ELF-1 (cell line): Measurements from ENCODE around the gene B4GALNT4.
"Not testable (repeated sequence)": the region's sequence is repeated elsewhere in the genome, so short reads cannot be mapped to it uniquely, and the experiment has no call there.

Experiments
- DNase-seq: peaks from one replicate; pipeline ENCODE4 v3.0.0-alpha.2; 2016; ENCODE audit warnings: low read depth, low spot score

The B4GALNT4 gene

GRCh38 chr11:375065-376025 is 6.0 kb downstream of the B4GALNT4 start:
- no peak for DNase-seq

DNA sequence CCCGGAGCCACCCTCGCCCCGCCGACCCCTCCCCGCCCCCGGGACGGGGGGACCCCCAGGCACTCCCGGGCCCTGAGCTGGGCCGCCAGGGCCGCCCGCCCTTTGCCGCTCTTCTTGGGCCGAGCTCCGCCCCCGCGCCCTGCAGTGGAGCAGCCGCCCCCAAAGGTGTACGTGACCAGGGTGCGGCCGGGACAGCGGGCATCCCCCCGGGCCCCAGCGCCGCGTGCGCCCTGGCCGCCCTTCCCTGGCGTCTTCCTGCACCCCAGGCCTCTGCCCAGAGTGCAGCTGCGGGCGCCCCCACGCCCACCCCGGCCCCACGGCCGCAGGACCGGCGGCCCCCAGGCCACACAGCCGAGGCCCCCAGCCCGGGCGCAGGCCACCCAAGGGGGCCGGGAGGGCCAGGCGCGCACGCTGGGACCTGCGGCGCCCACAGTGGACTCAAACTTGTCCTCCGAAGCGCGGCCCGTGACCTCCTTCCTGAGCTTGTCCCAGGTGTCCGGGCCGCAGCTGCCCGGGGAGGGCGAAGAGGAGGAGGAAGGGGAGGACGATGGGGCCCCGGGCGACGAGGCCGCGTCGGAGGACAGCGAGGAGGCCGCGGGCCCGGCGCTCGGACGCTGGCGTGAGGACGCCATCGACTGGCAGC is 7.4 kb downstream of the B4GALNT4 start:
- no peak for DNase-seq

- DNase-seq = no peak
Observed at GRCh38 chr11:377174-377865, 8.0 kb downstream of the B4GALNT4 start.

DNA sequence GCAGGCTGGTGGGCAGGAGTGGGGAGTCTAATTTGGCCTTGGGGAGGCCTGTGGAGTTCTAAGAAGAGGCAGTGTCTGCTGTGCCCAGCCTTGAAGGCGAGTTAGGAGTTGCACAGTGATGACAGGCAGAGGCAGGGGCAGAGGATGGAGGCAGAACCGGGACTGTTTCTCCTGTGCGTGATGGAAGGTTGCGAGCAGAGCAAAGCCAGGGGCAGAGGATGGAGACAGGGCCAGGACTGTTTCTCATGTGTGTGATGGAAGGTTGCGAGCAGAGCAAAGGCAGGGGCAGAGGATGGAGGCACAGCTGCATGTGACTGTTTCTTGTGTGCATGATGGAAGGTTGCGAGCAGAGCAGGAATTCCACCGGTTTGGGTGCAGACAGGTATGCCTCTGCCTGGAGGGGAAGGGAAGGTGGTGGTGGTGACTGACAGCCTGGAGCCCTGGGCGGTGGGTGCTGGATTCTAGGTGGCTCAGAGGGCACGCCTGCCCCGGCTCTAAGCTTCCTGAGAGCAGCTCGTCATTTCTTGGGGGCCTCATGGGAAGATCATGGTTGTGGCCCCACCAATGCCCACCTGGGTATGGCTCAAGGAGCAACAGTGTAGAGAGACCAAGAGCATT is 8.7 kb downstream of the B4GALNT4 start:
- DNase-seq = no peak

DNA sequence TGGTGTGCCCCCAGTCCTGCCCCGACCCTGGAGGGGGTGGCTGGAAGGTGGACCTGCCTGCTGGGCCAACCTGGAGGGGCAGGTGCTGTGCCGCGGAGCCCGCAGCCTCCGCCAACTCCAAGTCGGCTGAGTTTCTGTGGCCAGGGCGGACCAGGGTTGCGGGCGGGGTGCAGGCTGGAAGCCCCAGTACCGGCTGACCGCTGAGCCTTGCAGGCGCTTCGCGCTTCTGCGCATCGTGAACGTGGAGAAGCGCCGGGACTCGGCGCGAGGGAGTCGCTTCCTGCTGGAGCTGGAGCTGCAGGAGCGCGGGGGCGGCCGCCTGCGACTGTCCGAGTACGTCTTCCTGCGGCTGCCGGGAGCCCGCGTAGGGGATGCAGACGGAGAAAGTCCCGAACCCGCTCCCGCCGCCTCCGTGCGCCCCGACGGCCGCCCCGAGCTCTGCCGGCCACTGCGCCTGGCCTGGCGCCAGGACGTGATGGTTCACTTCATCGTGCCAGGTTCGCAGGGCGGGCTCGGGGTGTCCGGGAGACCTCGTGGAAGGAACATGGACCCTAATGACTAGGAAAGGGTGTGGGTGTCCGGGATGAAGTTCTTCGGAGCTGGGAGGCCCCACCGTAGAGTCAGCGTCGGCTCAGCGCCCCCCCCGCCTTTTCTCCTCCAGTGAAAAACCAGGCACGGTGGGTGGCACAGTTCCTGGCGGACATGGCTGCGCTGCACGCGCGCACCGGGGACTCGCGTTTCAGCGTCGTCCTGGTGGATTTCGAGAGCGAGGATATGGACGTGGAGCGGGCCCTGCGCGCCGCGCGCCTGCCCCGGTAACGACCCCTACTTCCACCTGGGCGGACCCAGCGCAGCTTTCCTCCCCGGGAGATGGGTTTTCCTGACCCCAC is 10.2 kb downstream of the B4GALNT4 start:
- DNase-seq = no peak

GRCh38 chr11:380095-380480 is 10.8 kb downstream of the B4GALNT4 start:
- DNase-seq = no peak

GRCh38 chr11:380491-380890 is 11.2 kb downstream of the B4GALNT4 start:
- no peak for DNase-seq

- DNase-seq = no peak
Observed at GRCh38 chr11:380996-381395, 11.7 kb downstream of the B4GALNT4 start.

- DNase-seq = no peak
Observed at GRCh38 chr11:381501-382072, 12.3 kb downstream of the B4GALNT4 start.

DNA sequence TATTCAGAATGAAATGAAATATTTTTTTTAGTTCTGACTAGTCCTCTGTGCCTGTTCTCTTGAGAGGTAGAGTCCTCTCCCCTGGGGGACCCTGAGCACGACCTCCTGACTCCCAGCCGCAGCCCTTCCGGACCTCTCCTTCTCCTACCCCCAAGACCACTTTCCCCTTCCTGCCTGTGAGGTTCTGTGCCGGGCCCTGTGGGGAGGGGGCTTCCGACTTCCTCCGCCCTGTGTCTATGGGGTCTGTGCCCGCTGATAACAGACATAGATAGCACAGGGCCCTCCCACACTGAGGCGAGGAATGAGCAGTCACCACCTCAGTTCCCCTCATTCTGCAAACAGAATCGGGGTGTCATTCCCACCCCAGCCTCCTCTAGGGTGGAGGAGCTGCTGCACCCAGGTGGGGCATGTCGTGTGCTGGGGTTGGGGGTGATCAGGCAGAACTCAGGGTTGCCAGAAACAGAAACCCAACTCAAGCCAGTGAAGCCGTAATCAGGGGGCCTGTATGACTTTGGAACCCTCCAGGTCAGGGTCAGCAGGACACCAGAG is 12.9 kb downstream of the B4GALNT4 start:
- DNase-seq = no peak

- no peak for DNase-seq
Observed at GRCh38 chr11:383431-383830, 14.1 kb downstream of the B4GALNT4 start.

- no peak for DNase-seq
Observed at GRCh38 chr11:384511-384910, 15.2 kb downstream of the B4GALNT4 start.

DNA sequence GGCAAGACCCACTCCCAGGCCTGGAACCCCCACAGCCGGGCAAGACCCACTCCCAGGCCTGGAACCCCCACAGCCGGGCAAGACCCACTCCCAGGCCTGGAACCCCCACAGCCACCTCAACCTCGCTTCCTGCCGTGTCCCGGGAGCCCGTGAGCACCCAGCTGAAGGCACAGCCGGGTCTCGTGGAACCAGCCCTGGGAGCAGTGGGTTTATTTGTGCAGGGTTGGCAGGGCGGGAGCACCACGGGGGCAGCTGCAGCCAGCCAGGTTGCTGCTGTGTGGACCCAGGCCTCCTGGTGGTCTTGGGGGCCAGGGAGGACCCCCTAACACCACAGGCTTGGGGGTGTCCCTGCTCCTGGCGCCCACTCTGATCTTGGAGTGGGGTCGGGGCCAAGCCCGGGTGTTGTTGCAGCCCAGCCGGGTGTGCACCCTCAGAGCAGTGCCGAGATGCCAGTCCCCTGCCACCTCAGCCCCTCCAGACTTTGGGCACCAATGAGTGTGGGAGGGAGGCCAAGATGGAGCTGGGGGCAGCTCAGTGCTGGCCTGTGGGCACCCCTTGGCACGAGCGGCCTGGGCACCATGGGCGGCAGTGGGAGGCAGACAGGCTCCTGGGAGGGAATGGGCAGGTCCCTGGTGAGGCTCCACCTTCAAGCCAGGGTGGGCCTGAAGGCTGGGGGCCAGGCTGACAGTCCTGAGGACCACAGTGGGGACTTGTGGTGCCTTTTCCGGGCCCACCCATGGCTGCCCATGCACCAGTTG is 16.5 kb downstream of the B4GALNT4 start:
- DNase-seq = no peak

DNA sequence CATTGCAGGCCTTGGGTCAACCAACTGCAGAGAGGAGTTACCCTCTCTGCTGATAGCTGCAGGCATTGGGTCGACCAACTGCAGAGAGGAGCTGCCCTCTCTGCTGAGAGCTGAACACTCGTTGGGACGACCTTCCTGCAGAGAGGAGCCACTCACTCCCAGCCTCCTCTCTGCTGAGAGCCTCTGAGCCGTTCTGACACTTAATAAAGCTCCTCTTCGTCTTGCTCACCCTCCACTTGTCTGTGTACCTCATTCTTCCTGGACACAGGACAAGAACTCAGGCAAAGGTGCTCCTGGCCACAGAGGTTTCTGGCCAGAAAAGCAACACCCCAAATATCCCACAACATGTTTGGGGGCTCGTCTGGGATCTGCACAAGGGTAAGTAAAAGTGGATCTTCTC is 17.2 kb downstream of the B4GALNT4 start:
- no peak for DNase-seq

DNA sequence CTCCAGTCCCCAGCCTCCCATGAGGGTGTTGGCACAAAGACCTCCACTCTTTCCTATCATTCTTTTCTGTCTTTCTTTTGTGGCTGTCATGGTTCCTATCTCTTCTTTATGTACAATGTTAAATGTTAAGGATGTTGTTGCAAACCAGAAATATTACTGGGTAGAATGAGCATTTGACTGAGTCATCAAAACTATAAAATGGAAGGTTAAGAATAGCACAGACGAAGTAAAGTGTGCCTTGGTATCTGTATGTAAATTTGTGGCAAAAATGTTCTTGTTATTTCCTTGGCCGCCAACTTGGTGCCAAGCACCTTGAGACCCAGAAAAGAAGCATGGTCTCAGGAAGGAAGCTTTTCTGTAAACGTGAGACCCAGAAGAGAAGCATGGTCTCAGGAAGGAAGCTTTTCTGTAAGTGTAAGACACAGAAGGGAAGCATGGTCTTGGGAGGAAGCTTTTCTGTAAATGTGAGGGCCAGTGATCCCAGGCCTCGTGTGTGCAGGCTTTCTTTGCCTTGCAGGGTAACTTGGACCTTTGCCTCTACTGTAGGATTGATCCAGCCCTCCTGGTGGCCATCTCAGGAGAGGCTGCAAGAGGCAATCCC is 18.0 kb downstream of the B4GALNT4 start:
- DNase-seq = no peak

- not testable (repeated sequence) for DNase-seq
Observed at GRCh38 chr11:389369-389768, 20.1 kb downstream of the B4GALNT4 start.

DNA sequence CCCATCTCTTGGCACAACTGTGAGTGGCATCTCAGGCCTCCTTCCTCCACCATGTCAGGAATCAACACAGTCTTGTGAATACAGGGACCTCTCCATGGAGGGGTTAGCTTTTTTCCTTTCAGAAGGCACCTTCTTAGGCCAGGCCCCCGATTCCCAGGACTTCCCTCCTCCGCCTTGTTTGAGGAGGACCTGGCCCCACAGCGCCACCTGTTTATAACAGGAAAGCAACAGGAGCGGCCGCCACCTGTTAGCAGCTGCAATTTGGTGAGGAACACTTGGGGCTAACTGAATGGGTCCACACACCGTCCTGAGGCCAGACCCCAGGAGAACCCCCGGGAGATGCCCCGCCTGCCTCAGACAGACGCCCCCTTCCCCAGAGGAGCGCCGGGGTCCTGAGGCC is 20.9 kb downstream of the B4GALNT4 start:
- DNase-seq = no peak

GRCh38 chr11:391117-392017 is 22.1 kb downstream of the B4GALNT4 start:
- DNase-seq = no peak
